Liver (tissue), 9 donors: ENCODE measurements around the gene OR51E1. TPM values are rescaled to one million over a fixed set of nuclear protein-coding genes. Genes with fewer than 3 reads are reported as not detected.

ENCODE experiments used
- DNase-seq: peaks from one replicate; pipeline ENCODE4 v3.0.0-alpha.2; 2017; ENCODE audit warnings: low spot score
- H3K27ac ChIP-seq, 2 donors: one replicate each; pipeline ENCODE4 v1.7.0; 2013; ENCODE audit warnings: inconsistent platforms in 2 of 2, low read length in 2 of 2, control low read depth in 1 of 2, low read depth in 1 of 2, mild to moderate bottlenecking in 1 of 2
- H3K27me3 ChIP-seq, 4 donors: one replicate each; pipeline versions ENCODE4 v1.6.1 to v1.7.0; 2013; ENCODE audit warnings: low read length in 3 of 4, inconsistent platforms in 1 of 4, mild to moderate bottlenecking in 1 of 4, moderate library complexity in 1 of 4; ENCODE audit not compliant: control insufficient read depth in 4 of 4, insufficient read depth in 4 of 4
- H3K36me3 ChIP-seq, 4 donors: one replicate each; pipeline versions ENCODE4 v1.6.1 to v1.7.0; 2013; ENCODE audit warnings: low read length in 3 of 4, mild to moderate bottlenecking in 3 of 4, low read depth in 1 of 4, moderate library complexity in 1 of 4; ENCODE audit not compliant: control insufficient read depth in 4 of 4, insufficient read depth in 3 of 4
- H3K4me1 ChIP-seq, 4 donors: one replicate each; pipeline versions ENCODE4 v1.6.1 to v1.7.0; 2013; ENCODE audit warnings: low read length in 3 of 4, mild to moderate bottlenecking in 3 of 4, moderate library complexity in 1 of 4; ENCODE audit not compliant: control insufficient read depth in 4 of 4, insufficient read depth in 4 of 4
- H3K4me3 ChIP-seq, 3 donors: one replicate each; pipeline versions ENCODE4 v1.6.1 to v1.7.0; 2013; ENCODE audit warnings: low read length in 3 of 3, control low read depth in 1 of 3, low read depth in 1 of 3, mild to moderate bottlenecking in 1 of 3
- H3K9ac ChIP-seq, 2 donors: one replicate each; pipeline ENCODE4 v1.7.0; 2013; ENCODE audit warnings: low read length in 2 of 2, mild to moderate bottlenecking in 2 of 2, moderate library complexity in 2 of 2, control low read depth in 1 of 2, low read depth in 1 of 2
- H3K9me3 ChIP-seq, 4 donors: one replicate each; pipeline versions ENCODE4 v1.6.1 to v1.7.0; 2013; ENCODE audit warnings: low read length in 3 of 4; ENCODE audit not compliant: control insufficient read depth in 4 of 4
- EGR1 ChIP-seq, 2 donors: IDR thresholded peaks; 2 replicates each; pipeline ENCODE4 v1.6.1; 2016 to 2018; ENCODE audit warnings: antibody characterized with exemption in 2 of 2, low read depth in 2 of 2
- FOXA2 ChIP-seq: IDR thresholded peaks from 2 replicates; pipeline ENCODE4 v1.6.1; 2016; ENCODE audit warnings: antibody characterized with exemption
- GABPA ChIP-seq, 2 donors: IDR thresholded peaks in 1 of 2; conservative IDR thresholded peaks in 1 of 2; 2 replicates each; pipeline ENCODE4 v1.6.1; 2016; ENCODE audit warnings: antibody characterized with exemption in 2 of 2, mild to moderate bottlenecking in 1 of 2, moderate library complexity in 1 of 2
- HNF4G ChIP-seq: IDR thresholded peaks from 2 replicates; pipeline ENCODE4 v1.6.1; 2016; ENCODE audit warnings: antibody characterized with exemption
- JUND ChIP-seq, 2 donors: IDR thresholded peaks; 2 replicates each; pipeline ENCODE4 v1.6.1; 2016; ENCODE audit warnings: antibody characterized with exemption in 2 of 2
- NR2F2 ChIP-seq: IDR thresholded peaks from 2 replicates; pipeline ENCODE4 v1.6.1; 2016; ENCODE audit warnings: antibody characterized with exemption
- RAD21 ChIP-seq, 2 donors: IDR thresholded peaks; 2 replicates each; pipeline ENCODE4 v1.6.1; 2016; ENCODE audit warnings: antibody characterized with exemption in 2 of 2, mild to moderate bottlenecking in 2 of 2
- RXRA ChIP-seq, 2 donors: IDR thresholded peaks; 2 replicates each; pipeline ENCODE4 v1.6.1; 2017 to 2018; ENCODE audit warnings: antibody characterized with exemption in 2 of 2, mild to moderate bottlenecking in 1 of 2
- SP1 ChIP-seq: IDR thresholded peaks from 2 replicates; pipeline ENCODE4 v1.6.1; 2018; ENCODE audit warnings: antibody characterized with exemption, mild to moderate bottlenecking
- TAF1 ChIP-seq: conservative IDR thresholded peaks from 2 replicates; pipeline ENCODE4 v1.6.1; 2016; ENCODE audit warnings: antibody characterized with exemption, mild to moderate bottlenecking
- YY1 ChIP-seq: IDR thresholded peaks from 2 replicates; pipeline ENCODE4 v1.6.1; 2016; ENCODE audit warnings: antibody characterized with exemption, mild to moderate bottlenecking
- ZBTB33 ChIP-seq: IDR thresholded peaks from 2 replicates; pipeline ENCODE4 v1.6.1; 2016; ENCODE audit warnings: antibody characterized with exemption
- WGBS: extraction: QIAGEN DNeasy Blood & Tissue Kit; methylation state at CpG from one replicate; pipeline ENCODE4 v1.1.7; 2013; 5-methylcytosine and 5-hydroxymethylcytosine counted together
- polyA plus RNA-seq, 2 donors: library from polyadenylated mRNA; stranded (reverse) in 1 of 2; unstranded in 1 of 2; fragments of 200-250 nt in 1 of 2; fragments of >200 nt in 1 of 2; fragmentation: Nextera tagmentation in 1 of 2; extraction: Ambion mirVana in 1 of 2; gene quantifications; one replicate each; pipeline versions ENCODE4 v1.2.1 to v1.2.3, GENCODE V29; 2013 to 2015
- total RNA-seq, 2 donors: library from RNA; depleted of rRNA; stranded (reverse); fragments of >200 nt; gene quantifications; one replicate each; pipeline ENCODE4 v1.2.3, GENCODE V29; 2014
- TF ChIP-seq, protein P1 (sequence below): IDR thresholded peaks from 2 replicates; pipeline ENCODE4 v1.6.1; 2016; ENCODE audit warnings: antibody characterized with exemption
- TF ChIP-seq, protein P2 (sequence below): IDR thresholded peaks from 2 replicates; pipeline ENCODE4 v1.6.1; 2016; ENCODE audit warnings: antibody characterized with exemption, mild to moderate bottlenecking
- donor health status: healthy.
- donor health status: healthy.
- donor health status: healthy.
- donor health status: healthy.
- donor health status: healthy.

Gene OR51E1
- total and polyA plus RNA-seq, 4 donors = 0.05 to 0.08 TPM; not detected in 2

DNA sequence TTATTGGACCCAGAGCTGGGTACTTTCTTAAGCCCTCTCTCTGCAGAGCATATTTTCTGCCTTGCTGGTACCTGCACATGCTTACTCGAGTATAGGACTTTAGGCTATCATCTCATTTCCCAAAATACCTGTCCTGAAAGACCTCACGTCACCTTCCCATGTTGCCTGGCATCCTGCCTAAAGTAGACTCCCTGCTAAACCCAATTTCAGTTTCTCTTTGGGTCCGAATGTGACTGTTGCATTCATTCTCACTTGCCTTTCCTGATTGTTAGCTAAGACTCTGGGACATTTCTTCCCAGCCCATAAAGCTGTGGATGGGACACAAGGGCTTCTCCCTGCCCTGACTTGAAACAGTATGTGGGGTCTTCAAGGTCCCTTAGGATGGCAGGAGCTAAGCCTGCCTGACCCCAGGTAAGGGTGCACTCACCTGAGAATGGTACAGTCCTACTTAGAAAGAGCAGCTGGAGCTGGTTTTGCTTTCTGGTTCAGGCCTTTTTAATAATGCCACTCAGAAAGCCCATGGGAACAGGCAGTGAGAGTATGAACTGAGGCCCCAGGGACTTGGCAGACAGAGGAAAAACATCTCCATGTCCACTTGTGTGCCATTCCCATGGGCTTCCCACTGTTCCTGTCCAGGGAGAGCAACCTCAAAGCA is 41.0 kb downstream of the OR51E1 start (continued):
- TF ChIP-seq ZBTB33 (no peak), RXRA (IDR thresholded peaks at IDR 0.05) (no peak)

GRCh38 chr11:4695442-4695841 is 51.7 kb downstream of the OR51E1 start:
- H3K4me1 ChIP-seq = no peaks in the 10 kb centered on the region
- H3K4me3 ChIP-seq = no peak overlapping the region
- DNase-seq = no peak
- no peak overlapping the region for H3K9ac ChIP-seq
- no peak overlapping the region for H3K27ac ChIP-seq
- peaks cover 0 to 5% (median 0%) of the 10 kb centered on the region in 4 donors for H3K27me3 ChIP-seq
- TF ChIP-seq, protein P1, sequence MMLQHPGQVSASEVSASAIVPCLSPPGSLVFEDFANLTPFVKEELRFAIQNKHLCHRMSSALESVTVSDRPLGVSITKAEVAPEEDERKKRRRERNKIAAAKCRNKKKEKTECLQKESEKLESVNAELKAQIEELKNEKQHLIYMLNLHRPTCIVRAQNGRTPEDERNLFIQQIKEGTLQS = no peak
- TF ChIP-seq TAF1 (no peak), YY1 (no peak), NR2F2 (no peak), FOXA2 (no peak), RXRA (IDR thresholded peaks at IDR 0.05) (no peak), SP1 (no peak), RAD21 (IDR thresholded peaks at IDR 0.05) (no peak), HNF4G (no peak), JUND (IDR thresholded peaks at IDR 0.05) (no peak), EGR1 (IDR thresholded peaks at IDR 0.05; ENCODE audit: low read depth in 2 of 2) (no peak), GABPA (IDR thresholded peaks at IDR 0.05 in 1 of 2, conservative IDR thresholded peaks at IDR 0.05 in 1 of 2) (no peak), ZBTB33 (no peak)
- TF ChIP-seq, protein P2, sequence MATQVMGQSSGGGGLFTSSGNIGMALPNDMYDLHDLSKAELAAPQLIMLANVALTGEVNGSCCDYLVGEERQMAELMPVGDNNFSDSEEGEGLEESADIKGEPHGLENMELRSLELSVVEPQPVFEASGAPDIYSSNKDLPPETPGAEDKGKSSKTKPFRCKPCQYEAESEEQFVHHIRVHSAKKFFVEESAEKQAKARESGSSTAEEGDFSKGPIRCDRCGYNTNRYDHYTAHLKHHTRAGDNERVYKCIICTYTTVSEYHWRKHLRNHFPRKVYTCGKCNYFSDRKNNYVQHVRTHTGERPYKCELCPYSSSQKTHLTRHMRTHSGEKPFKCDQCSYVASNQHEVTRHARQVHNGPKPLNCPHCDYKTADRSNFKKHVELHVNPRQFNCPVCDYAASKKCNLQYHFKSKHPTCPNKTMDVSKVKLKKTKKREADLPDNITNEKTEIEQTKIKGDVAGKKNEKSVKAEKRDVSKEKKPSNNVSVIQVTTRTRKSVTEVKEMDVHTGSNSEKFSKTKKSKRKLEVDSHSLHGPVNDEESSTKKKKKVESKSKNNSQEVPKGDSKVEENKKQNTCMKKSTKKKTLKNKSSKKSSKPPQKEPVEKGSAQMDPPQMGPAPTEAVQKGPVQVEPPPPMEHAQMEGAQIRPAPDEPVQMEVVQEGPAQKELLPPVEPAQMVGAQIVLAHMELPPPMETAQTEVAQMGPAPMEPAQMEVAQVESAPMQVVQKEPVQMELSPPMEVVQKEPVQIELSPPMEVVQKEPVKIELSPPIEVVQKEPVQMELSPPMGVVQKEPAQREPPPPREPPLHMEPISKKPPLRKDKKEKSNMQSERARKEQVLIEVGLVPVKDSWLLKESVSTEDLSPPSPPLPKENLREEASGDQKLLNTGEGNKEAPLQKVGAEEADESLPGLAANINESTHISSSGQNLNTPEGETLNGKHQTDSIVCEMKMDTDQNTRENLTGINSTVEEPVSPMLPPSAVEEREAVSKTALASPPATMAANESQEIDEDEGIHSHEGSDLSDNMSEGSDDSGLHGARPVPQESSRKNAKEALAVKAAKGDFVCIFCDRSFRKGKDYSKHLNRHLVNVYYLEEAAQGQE = no peak
- no peaks in the 10 kb centered on the region for H3K36me3 ChIP-seq
- H3K9me3 ChIP-seq = no peaks in the 10 kb centered on the region
- WGBS = 38% methylated on average over 1 of the region's 1 CpG
